GM10266 (cell line): ENCODE results near the gene ECHS1.

Experiments
- DNase-seq: peaks from one replicate; pipeline ENCODE4 v3.0.0; 2012; ENCODE audit errors: extremely low spot score
- TF ChIP-seq, protein P1 (sequence below): IDR thresholded peaks from 2 replicates; pipeline ENCODE4 v1.5.1; 2012; ENCODE audit warnings: mild to moderate bottlenecking, low read depth; ENCODE audit not compliant: control insufficient read depth, insufficient read depth; ENCODE audit errors: missing control alignments

Gene ECHS1

GRCh38 chr10:133350283-133350949 lies 22.7 kb downstream of the ECHS1 start:
- TF ChIP-seq, protein P1, sequence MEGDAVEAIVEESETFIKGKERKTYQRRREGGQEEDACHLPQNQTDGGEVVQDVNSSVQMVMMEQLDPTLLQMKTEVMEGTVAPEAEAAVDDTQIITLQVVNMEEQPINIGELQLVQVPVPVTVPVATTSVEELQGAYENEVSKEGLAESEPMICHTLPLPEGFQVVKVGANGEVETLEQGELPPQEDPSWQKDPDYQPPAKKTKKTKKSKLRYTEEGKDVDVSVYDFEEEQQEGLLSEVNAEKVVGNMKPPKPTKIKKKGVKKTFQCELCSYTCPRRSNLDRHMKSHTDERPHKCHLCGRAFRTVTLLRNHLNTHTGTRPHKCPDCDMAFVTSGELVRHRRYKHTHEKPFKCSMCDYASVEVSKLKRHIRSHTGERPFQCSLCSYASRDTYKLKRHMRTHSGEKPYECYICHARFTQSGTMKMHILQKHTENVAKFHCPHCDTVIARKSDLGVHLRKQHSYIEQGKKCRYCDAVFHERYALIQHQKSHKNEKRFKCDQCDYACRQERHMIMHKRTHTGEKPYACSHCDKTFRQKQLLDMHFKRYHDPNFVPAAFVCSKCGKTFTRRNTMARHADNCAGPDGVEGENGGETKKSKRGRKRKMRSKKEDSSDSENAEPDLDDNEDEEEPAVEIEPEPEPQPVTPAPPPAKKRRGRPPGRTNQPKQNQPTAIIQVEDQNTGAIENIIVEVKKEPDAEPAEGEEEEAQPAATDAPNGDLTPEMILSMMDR, result no peak
- no peak for DNase-seq

- no peak for DNase-seq
- TF ChIP-seq, protein P1, result no peak
These were observed 23.6 kb downstream of the ECHS1 start for GRCh38 chr10:133349577-133350011.

- TF ChIP-seq, protein P1, result no peak
- DNase-seq, result no peak
These were observed 24.0 kb downstream of the ECHS1 start for GRCh38 chr10:133349160-133349568.

- TF ChIP-seq, protein P1, result no peak
These were observed 25.2 kb downstream of the ECHS1 start for GRCh38 chr10:133347710-133348517.

DNA sequence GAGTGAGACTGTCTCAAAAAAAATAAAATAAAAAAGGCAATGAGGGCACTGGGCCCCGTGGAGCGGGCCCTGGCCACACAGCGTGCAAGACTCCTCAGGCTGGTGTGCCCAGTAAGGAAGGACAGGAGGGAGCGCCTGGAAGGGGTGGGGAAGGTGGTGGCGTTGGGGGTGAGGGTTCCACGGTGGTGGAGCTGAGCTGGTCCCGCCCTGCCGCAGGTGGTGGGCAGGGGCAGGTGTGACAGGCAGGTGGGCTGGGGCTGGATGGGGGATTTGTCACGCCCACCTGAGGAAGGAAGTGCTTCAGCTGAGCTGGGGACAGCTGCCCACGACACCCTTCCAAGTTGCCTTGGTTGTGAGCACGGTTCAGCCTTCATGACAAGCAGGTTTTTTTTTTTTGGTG lies 26.7 kb downstream of the ECHS1 start:
- TF ChIP-seq, protein P1, result no peak
- DNase-seq, result no peak

More at GRCh38 chr10:133347710-133348517, 25.2 kb downstream of the ECHS1 start:
- no peak for DNase-seq

DNA sequence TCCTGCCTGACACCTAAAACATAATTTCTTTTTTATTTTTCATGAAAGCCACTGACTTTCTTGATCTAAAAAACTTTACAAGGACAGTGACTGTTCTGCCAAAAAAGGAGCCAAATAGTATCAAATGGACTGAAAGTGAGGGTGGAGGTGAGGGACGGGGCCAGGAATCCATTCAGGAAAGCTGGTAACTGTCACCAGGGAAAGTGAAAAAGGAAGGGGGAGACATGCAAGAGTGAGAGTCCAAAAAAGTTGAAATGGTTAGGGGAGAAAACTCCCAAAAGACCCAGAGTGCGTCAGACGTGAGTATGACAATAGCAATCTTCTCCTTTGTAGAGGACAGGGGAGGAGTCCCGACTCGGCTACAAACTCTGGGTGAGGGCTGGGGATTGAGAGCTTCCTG lies 28.9 kb downstream of the ECHS1 start:
- TF ChIP-seq, protein P1, result no peak
- DNase-seq, result no peak

- TF ChIP-seq, protein P1, result no peak
- DNase-seq, result no peak
These were observed 29.6 kb downstream of the ECHS1 start for GRCh38 chr10:133343558-133343957.
